PC-9 (cell line): Measurements from ENCODE around the gene ARHGAP40.

ENCODE experiments used
- CTCF ChIP-seq: fragments of 200-600 bp; sonication (generic); conservative IDR thresholded peaks from 2 replicates; pipeline ENCODE4 v1.6.1; 2017; ENCODE audit warnings: mixed run types, antibody characterized with exemption, mild to moderate bottlenecking, moderate library complexity
- EZH2 ChIP-seq: fragments of 200-600 bp; sonication (generic); IDR thresholded peaks from 2 replicates; pipeline ENCODE4 v1.8.0; 2017; ENCODE audit warnings: antibody characterized with exemption, low read depth

- no peak for TF ChIP-seq CTCF
- TF ChIP-seq EZH2: no peak
Measured at GRCh38 chr20:38581013-38581412, 20.6 kb upstream of the ARHGAP40 start, which contains the start of gene ADIG.
